CD4-positive, alpha-beta T cell (primary cell): ENCODE data around the gene KCTD3. TPM values are rescaled to one million over a fixed set of nuclear protein-coding genes. Genes with fewer than 3 reads are reported as not detected.

Experiments
- ATAC-seq: fragments of 200-7000 bp; cut with Tn5 transposase; one replicate; pipeline ENCODE4 v1.10.0; 2022; ENCODE audit warnings: mild to moderate bottlenecking; ENCODE audit not compliant: poor library complexity
- CTCF ChIA-PET: fragments of 350-600 bp; sonication (Branson Sonifier 250); formaldehyde crosslinking; loops from one replicate; lab custom pipeline; 2021; ENCODE audit warnings: antibody characterized with exemption, inconsistent platforms; lab: Charles Lee
- POLR2A ChIA-PET: fragments of 350-600 bp; sonication (Branson Sonifier 250); formaldehyde crosslinking; loops from one replicate; lab custom pipeline; 2021; ENCODE audit warnings: antibody characterized with exemption, inconsistent platforms; lab: Charles Lee
- DNase-seq, 14 experiments: peaks; one replicate each; pipeline ENCODE4 v3.0.0-alpha.2; 2013 to 2020; ENCODE audit warnings: mixed read lengths in 2 of 14
- H3K27ac ChIP-seq, 2 donors: one replicate each; pipeline versions ENCODE4 v1.5.1 to v1.7.0; 2013; ENCODE audit warnings: low read length in 2 of 2, low read depth in 1 of 2, mild to moderate bottlenecking in 1 of 2
- H3K27me3 ChIP-seq, 2 experiments: 1 replicate in 1 of 2; 2 replicates in 1 of 2; pipeline versions ENCODE4 v1.6.1 to v1.7.0; 2013; ENCODE audit warnings: low read length in 2 of 2, control low read depth in 1 of 2, mild to moderate bottlenecking in 1 of 2, moderate library complexity in 1 of 2; ENCODE audit not compliant: insufficient read depth in 2 of 2, control insufficient read depth in 1 of 2
- H3K36me3 ChIP-seq: one replicate; pipeline ENCODE4 v1.6.1; 2013; ENCODE audit warnings: low read length, control low read depth; ENCODE audit not compliant: insufficient read depth
- H3K4me1 ChIP-seq: one replicate; pipeline ENCODE4 v1.6.1; 2013; ENCODE audit warnings: low read length, control low read depth; ENCODE audit not compliant: insufficient read depth
- H3K4me3 ChIP-seq: one replicate; pipeline ENCODE4 v1.5.1; 2013; ENCODE audit warnings: mild to moderate bottlenecking, low read length, moderate library complexity
- H3K9me3 ChIP-seq, 2 experiments: 1 replicate in 1 of 2; 2 replicates in 1 of 2; pipeline versions ENCODE4 v1.6.1 to v1.7.0; 2013; ENCODE audit warnings: low read length in 2 of 2, mild to moderate bottlenecking in 2 of 2, control low read depth in 1 of 2, moderate library complexity in 1 of 2; ENCODE audit not compliant: control insufficient read depth in 1 of 2, insufficient read depth in 1 of 2
- H3K27ac Mint-ChIP-seq: one replicate; pipeline ENCODE4 v1.8.0; 2020; ENCODE audit warnings: mixed read lengths
- H3K27me3 Mint-ChIP-seq: one replicate; pipeline ENCODE4 v1.8.0; 2021; ENCODE audit warnings: mixed read lengths
- H3K36me3 Mint-ChIP-seq: one replicate; pipeline ENCODE4 v1.8.0; 2021; ENCODE audit warnings: low read depth, mixed read lengths
- H3K4me1 Mint-ChIP-seq: one replicate; pipeline ENCODE4 v1.8.0; 2021; ENCODE audit warnings: low read depth, mixed read lengths
- H3K4me3 Mint-ChIP-seq: one replicate; pipeline ENCODE4 v1.8.0; 2020; ENCODE audit warnings: mild to moderate bottlenecking, mixed read lengths
- H3K9me3 Mint-ChIP-seq: one replicate; pipeline ENCODE4 v1.8.0; 2020; ENCODE audit warnings: mixed read lengths
- CTCF ChIP-seq: fragments of 200-600 bp; IDR thresholded peaks from one replicate; pipeline ENCODE4 v1.8.0; 2022; ENCODE audit warnings: antibody characterized with exemption, mild to moderate bottlenecking
- intact Hi-C, 2 experiments: fragments of 100-400 bp; cut with DNase I in 1 of 2; cut with micrococcal nuclease in 1 of 2; formaldehyde crosslinking; loops; one replicate each; pipeline versions ENCODE4 v1.15.1 to v1.9.0; 2023 to 2025; cut with DNase I, micrococcal nuclease
- polyA plus RNA-seq, 2 donors: library from polyadenylated mRNA; unstranded; fragments of 120-200 nt; gene quantifications; one replicate each; pipeline ENCODE4 v1.2.1, GENCODE V29; 2013
- total RNA-seq, 174 experiments: library from RNA in 2 of 174; stranded (reverse) in 2 of 174; gene quantifications; one replicate each; pipeline ENCODE4 v1.2.3 and lab custom pipeline; 2021 to 2026

KCTD3 gene
- 1 to 10 TPM; 3.0 to 4.8 TPM for total RNA-seq
- 2.4 TPM for polyA plus RNA-seq (2013, experiment 1 of 2)
- polyA plus RNA-seq (2013, experiment 2 of 2): 2.8 TPM
- 1.4 to 17.5 (median 4.9) reads per million in 172 experiments for total RNA-seq (lab: John Stamatoyannopoulos, UW)

DNA sequence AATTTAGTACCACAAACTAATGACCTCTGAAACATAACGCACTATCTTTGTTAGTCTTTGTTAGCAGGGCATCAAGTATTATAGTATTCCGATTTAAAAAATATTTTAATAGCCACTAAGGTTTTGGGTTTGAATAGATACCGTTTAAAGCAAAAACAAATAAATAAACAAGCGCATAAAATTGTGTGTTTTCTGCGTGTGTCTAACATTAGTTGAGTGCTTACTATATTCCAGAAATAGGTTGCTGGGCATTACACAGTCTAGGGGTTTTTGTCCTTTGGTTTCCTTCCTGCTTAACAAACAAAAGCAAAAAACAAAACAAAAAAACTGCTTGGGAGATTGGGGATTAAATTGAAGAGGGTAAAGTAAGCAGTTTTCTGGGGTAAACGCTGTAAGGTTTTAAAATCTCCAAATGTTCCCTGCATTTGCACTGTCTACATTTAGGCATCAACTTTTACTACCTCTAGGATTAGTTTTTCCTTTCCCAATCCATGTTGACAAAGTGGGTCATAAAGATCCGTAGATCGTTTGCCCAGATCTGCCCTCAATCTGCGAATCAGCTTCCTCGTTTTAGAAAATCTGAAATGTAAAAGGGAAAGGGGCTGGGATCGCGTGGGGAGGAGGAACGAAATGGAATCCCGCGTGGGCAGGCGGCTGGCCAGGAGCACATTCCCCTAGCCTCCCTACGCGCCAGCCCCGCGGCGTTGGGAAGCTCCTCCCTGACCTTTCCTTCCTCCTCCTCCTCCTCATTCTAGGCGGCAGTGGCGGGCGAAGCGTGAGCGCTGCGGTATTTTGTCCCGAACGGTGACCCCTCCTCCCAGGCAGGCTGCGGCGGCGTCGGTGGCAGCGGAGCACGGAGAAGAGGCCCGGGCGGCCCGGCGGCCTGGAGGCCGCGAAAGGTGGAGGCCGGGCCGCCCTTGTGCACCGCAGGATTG, at the start of gene KCTD3:
TSS of gene KCTD3 (plus strand) at position 749 of the 935 bp plus-strand sequence. CDS start 382 bp downstream, outside the sequence.
- ATAC-seq: peak; percentile 75
- H3K9me3 Mint-ChIP-seq: no peaks in the 10 kb centered on the region
- no peaks in the 10 kb centered on the region for H3K36me3 ChIP-seq
- CTCF ChIA-PET: interaction anchor here (0.6 kb wide), 1 partner anchor 27 kb away, joined by 4 read pairs; no protein-coding TSS in a partner anchor
- H3K4me1 ChIP-seq: peaks cover 6% of the 10 kb centered on the region
- peak in 13 of 14 experiments; percentile 4 to 43 (median 18) for DNase-seq
- no peak within 1 kb of the TSS for H3K27ac ChIP-seq
- peaks cover 3 to 23% of the 10 kb centered on the region in 2 experiments for H3K27me3 ChIP-seq
- peaks cover 5% of the 10 kb centered on the region for H3K27me3 Mint-ChIP-seq
- H3K27ac Mint-ChIP-seq: peak within 1 kb of the TSS; percentile 59
- no peak for TF ChIP-seq CTCF
- peaks cover 6% of the 10 kb centered on the region for H3K36me3 Mint-ChIP-seq
- peak within 1 kb of the TSS; percentile 66 for H3K4me3 ChIP-seq
- POLR2A ChIA-PET: interaction anchor here (0.6 kb wide), 1 partner anchor 1305 kb away, joined by 3 read pairs; no protein-coding TSS in a partner anchor
- intact Hi-C loops: no loop called here
- peaks cover 0 to 8% of the 10 kb centered on the region in 2 experiments for H3K9me3 ChIP-seq
- H3K4me3 Mint-ChIP-seq: peak within 1 kb of the TSS; percentile 95
- peaks cover 31% of the 10 kb centered on the region for H3K4me1 Mint-ChIP-seq

DNA sequence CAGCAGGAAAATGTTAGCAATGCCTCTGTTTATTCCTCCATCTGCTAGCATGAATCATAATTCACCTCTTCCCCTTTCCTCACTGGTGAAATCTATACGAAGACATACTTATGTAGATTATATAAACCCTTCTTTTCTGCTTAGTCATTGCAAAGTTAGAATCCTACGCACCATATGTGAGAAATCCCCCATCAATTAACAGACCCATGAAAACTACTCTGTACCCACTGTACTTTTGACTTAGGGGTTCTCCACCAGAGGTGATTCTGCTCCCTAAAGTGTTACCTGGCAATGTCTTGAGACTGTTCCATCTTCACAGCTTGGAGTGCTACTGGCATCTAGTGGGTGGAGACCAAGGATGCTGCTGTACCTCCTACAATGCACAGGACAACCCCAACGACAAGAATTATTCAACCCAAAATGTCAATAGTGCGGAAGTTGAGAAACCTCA, 49.6 kb upstream of the KCTD3 start:
- ATAC-seq (no peak), DNase-seq (no peak)
- H3K27ac ChIP-seq: no peak overlapping the region
- H3K9me3 Mint-ChIP-seq: no peaks in the 10 kb centered on the region
- no peaks in the 10 kb centered on the region for H3K27me3 Mint-ChIP-seq
- ChIA-PET POLR2A (no interaction called here), CTCF (no interaction called here)
- no peaks in the 10 kb centered on the region for H3K36me3 Mint-ChIP-seq
- H3K27ac Mint-ChIP-seq: no peak overlapping the region
- H3K4me1 Mint-ChIP-seq: no peaks in the 10 kb centered on the region
- H3K4me3 ChIP-seq: no peak overlapping the region
- no peaks in the 10 kb centered on the region for H3K27me3 ChIP-seq
- no peaks in the 10 kb centered on the region for H3K36me3 ChIP-seq
- no peaks in the 10 kb centered on the region for H3K9me3 ChIP-seq
- no peaks in the 10 kb centered on the region for H3K4me1 ChIP-seq
- no peak for TF ChIP-seq CTCF
- no peak overlapping the region for H3K4me3 Mint-ChIP-seq
- intact Hi-C loops: no loop called here

- Mint-ChIP-seq H3K9me3 (no peaks in the 10 kb centered on the region), H3K4me3 (no peak overlapping the region), H3K27ac (no peak overlapping the region), H3K27me3 (peaks cover under 1% of the 10 kb centered on the region), H3K4me1 (peaks cover under 1% of the 10 kb centered on the region), H3K36me3 (no peaks in the 10 kb centered on the region)
- no peak for DNase-seq
- ChIA-PET CTCF (no interaction called here), POLR2A (no interaction called here)
- no peak for ATAC-seq
- no peak overlapping the region for H3K27ac ChIP-seq
- H3K4me3 ChIP-seq: no peak overlapping the region
- H3K9me3 ChIP-seq: no peaks in the 10 kb centered on the region
- TF ChIP-seq CTCF: no peak
- H3K36me3 ChIP-seq: no peaks in the 10 kb centered on the region
- intact Hi-C loops: no loop called here
- no peaks in the 10 kb centered on the region for H3K27me3 ChIP-seq
- no peaks in the 10 kb centered on the region for H3K4me1 ChIP-seq
Measured at GRCh38 chr1:215518594-215518993, 48.5 kb upstream of the KCTD3 start.
